Osteoblast (primary cell): ENCODE data around the gene CAMTA1. TPM values are rescaled to one million over a fixed set of nuclear protein-coding genes. Genes with fewer than 3 reads are reported as not detected.
A peak's percentile ranks its signal among the peaks of the same experiment; 100 is the strongest.

Experiments
- DNase-seq: peaks from one replicate; pipeline ENCODE4 v3.0.0; 2011; ENCODE audit warnings: low spot score, mixed read lengths; ENCODE audit not compliant: insufficient read length; ENCODE audit errors: missing footprints
- H2AFZ ChIP-seq: 2 replicates; pipeline ENCODE4 v1.6.0; 2011; ENCODE audit warnings: mild to moderate bottlenecking, low read length
- H3K27ac ChIP-seq: 2 replicates; pipeline ENCODE4 v1.5.1; 2011; ENCODE audit warnings: mild to moderate bottlenecking, low read depth, low read length, moderate library complexity
- H3K27me3 ChIP-seq: 2 replicates; pipeline ENCODE4 v1.6.0; 2012; ENCODE audit warnings: mild to moderate bottlenecking, control low read depth, inconsistent platforms, low read length, moderate library complexity; ENCODE audit not compliant: insufficient read depth
- H3K36me3 ChIP-seq: 2 replicates; pipeline ENCODE4 v1.5.1; 2011; ENCODE audit warnings: mild to moderate bottlenecking, low read length, control low read depth, moderate library complexity; ENCODE audit not compliant: insufficient read depth
- H3K4me1 ChIP-seq: 2 replicates; pipeline ENCODE4 v1.5.1; 2011; ENCODE audit warnings: mild to moderate bottlenecking, low read length, control low read depth, moderate library complexity; ENCODE audit not compliant: insufficient read depth
- H3K4me2 ChIP-seq: 2 replicates; pipeline ENCODE4 v1.6.0; 2011; ENCODE audit warnings: mild to moderate bottlenecking, low read length; ENCODE audit not compliant: insufficient read depth
- H3K4me3 ChIP-seq: fragments of 200-600 bp; sonication (generic); 3 replicates; pipeline ENCODE4 v1.5.1; 2012; ENCODE audit warnings: mild to moderate bottlenecking, low read length, inconsistent platforms; ENCODE audit not compliant: insufficient read depth
- H3K79me2 ChIP-seq: 2 replicates; pipeline ENCODE4 v1.6.0; 2012; ENCODE audit warnings: mild to moderate bottlenecking, low read length, control low read depth, inconsistent platforms; ENCODE audit not compliant: insufficient read depth
- H3K9me3 ChIP-seq: 2 replicates; pipeline ENCODE4 v1.5.1; 2011; ENCODE audit warnings: low read depth, low read length, control low read depth
- H4K20me1 ChIP-seq: 2 replicates; pipeline ENCODE4 v1.6.0; 2012; ENCODE audit warnings: mild to moderate bottlenecking, low read length, control low read depth; ENCODE audit not compliant: insufficient read depth
- CTCF ChIP-seq: IDR thresholded peaks from 2 replicates; pipeline ENCODE4 v1.5.1; 2011; ENCODE audit warnings: mild to moderate bottlenecking, low read depth, low read length, moderate library complexity; ENCODE audit errors: extremely low read depth
- total RNA-seq: library from RNA; depleted of rRNA; stranded (reverse); fragments of >200 nt; gene quantifications from 2 replicates; pipeline ENCODE4 v1.2.3, GENCODE V29; 2012

CAMTA1 gene
- total RNA-seq, 1 donor: 47.4 TPM

DNA sequence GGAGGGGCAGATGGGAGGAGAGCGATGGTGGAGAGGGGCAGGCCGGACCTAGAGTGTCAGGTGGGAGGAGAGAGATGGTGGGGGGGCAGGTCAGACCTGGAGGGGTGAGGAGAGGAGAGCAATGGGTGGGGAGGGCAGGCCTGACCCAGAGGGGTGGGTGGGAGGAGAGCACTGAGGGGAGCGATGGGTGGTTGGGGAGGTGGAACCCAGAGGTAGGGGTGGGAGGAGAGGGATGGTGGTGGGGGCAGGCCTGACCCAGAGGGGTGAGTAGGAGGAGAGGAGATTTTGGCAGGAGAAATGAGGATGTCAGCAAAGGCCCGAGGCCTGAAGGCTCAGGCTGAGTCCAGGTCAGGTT is 828.6 kb downstream of the CAMTA1 start:
- Histone ChIP-seq H3K27me3 (no peaks in the 10 kb centered on the region), H4K20me1 (no peaks in the 10 kb centered on the region), H3K4me3 (no peak overlapping the region), H2AFZ (no peak overlapping the region), H3K79me2 (no peaks in the 10 kb centered on the region), H3K27ac (no peak overlapping the region), H3K9me3 (no peaks in the 10 kb centered on the region), H3K4me2 (no peak overlapping the region), H3K36me3 (no peaks in the 10 kb centered on the region), H3K4me1 (no peaks in the 10 kb centered on the region)
- no peak for DNase-seq
- no peak for TF ChIP-seq CTCF

DNA sequence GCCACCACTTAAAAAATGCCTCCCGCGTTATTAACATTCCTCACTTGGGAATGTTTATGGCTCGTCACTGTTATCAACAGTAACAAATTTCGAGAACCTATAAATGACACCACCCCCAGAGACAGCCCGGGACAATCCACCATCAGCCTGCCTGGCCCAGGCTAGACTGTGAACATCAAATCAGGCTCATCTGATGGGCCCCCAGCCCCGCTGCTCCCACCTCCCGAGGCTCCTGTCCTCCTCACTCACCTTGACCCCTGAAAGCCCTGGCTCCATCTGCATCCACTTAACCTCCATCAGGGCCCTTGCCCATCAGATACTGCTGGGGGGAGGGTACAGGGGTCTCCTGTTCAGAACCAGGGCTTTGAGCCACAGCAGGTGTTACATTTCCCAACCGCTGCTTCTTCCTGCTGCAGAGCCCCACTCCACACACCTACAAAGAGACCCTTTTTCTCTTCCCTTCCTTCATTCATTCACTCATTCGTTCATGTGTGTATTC is 829.4 kb downstream of the CAMTA1 start:
- Histone ChIP-seq H2AFZ (no peak overlapping the region), H3K27me3 (no peaks in the 10 kb centered on the region), H3K4me2 (no peak overlapping the region), H3K36me3 (no peaks in the 10 kb centered on the region), H3K4me1 (no peaks in the 10 kb centered on the region), H4K20me1 (no peaks in the 10 kb centered on the region), H3K27ac (no peak overlapping the region), H3K9me3 (no peaks in the 10 kb centered on the region), H3K4me3 (no peak overlapping the region), H3K79me2 (no peaks in the 10 kb centered on the region)
- DNase-seq: no peak
- TF ChIP-seq CTCF: no peak

DNA sequence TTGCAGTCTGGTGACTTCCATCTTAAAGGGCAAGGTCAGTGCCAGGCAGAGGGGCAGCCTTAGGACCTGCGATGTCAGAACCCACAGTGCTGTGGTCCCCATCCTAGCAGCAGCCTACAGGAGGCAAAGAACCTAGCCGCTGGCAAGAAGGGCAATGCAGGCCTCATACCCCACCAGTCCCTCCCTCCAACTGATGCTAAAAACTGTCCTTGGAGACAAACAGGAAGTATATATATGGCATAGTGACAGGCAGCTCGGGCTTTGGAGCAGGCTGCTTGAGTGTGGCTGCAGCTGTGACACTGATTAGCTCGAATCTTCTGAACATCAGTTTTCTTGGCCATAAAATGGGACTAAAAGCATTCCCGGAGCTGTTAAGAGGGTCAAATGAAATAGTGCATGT is 829.9 kb downstream of the CAMTA1 start:
- DNase-seq: no peak
- no peaks in the 10 kb centered on the region for H3K79me2 ChIP-seq
- H3K4me1 ChIP-seq: no peaks in the 10 kb centered on the region
- no peak for TF ChIP-seq CTCF
- no peaks in the 10 kb centered on the region for H4K20me1 ChIP-seq
- H3K9me3 ChIP-seq: no peaks in the 10 kb centered on the region
- H2AFZ ChIP-seq: no peak overlapping the region
- H3K27ac ChIP-seq: no peak overlapping the region
- H3K27me3 ChIP-seq: peaks cover 2% of the 10 kb centered on the region
- no peak overlapping the region for H3K4me2 ChIP-seq
- H3K4me3 ChIP-seq: no peak overlapping the region
- H3K36me3 ChIP-seq: no peaks in the 10 kb centered on the region

DNA sequence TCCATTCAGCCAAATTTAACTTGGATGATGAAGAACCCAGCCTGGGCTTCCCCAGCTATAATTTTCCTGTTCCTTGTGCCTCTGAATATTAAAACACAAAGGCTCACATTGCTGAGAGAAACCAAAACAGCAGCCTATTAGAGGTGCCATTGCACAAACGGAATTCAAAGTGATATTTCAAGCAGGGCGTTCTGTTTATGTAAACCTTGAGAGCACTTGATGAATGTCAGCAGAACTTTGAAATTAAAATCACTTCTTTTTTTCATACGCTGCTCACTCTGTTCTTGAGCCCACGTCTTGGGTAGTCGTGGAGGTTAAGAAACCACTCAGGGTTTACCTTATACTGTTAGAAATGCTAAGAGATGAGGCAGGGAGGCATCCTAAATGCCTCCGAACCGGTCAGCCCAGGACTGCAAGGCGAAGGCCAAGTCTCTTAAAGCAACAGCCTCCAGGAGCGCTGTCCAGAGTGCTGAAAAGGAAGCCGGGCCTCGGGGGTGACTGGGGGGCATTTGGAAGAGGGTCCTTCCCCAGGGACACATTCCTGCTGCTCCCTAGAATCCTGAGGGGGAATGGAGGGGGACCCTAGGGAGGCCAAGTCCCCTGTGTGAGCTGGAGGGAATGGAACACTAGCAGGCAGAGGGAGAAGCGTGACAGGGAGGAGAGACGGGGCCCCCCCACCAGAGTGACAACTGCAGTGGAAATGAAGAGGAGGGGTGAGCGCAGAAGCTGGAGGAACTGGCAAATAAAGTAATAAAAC is 831.0 kb downstream of the CAMTA1 start:
- H3K9me3 ChIP-seq: no peaks in the 10 kb centered on the region
- H3K4me3 ChIP-seq: no peak overlapping the region
- no peaks in the 10 kb centered on the region for H3K4me1 ChIP-seq
- no peaks in the 10 kb centered on the region for H3K36me3 ChIP-seq
- no peaks in the 10 kb centered on the region for H4K20me1 ChIP-seq
- H3K27ac ChIP-seq: no peak overlapping the region
- H3K4me2 ChIP-seq: no peak overlapping the region
- peak; percentile 93 for DNase-seq
- peaks cover 2% of the 10 kb centered on the region for H3K27me3 ChIP-seq
- TF ChIP-seq CTCF: no peak
- H2AFZ ChIP-seq: no peak overlapping the region
- no peaks in the 10 kb centered on the region for H3K79me2 ChIP-seq
